RWPE2 (cell line): ENCODE measurements around the gene KCNC1.

ENCODE experiments used
- ATAC-seq: fragments of 200-7000 bp; cut with Tn5 transposase; 3 replicates; pipeline ENCODE4 v1.9.1; 2021; ENCODE audit warnings: low read depth
- DNase-seq: peaks from one replicate; pipeline ENCODE4 v3.0.0-alpha.2; 2020; ENCODE audit warnings: low spot score
- H3K27ac ChIP-seq: fragments of 450-650 bp; 2 replicates; pipeline ENCODE4 v1.5.1; 2017; ENCODE audit warnings: mild to moderate bottlenecking; ENCODE audit not compliant: poor library complexity, severe bottlenecking
- H3K27me3 ChIP-seq: fragments of 250-450 bp; sonication (Bioruptor Pico); 2 replicates; pipeline ENCODE4 v1.5.1; 2021; ENCODE audit warnings: mild to moderate bottlenecking, moderate library complexity; ENCODE audit not compliant: insufficient read depth, poor library complexity, severe bottlenecking
- H3K36me3 ChIP-seq: fragments of 250-450 bp; sonication (Bioruptor Pico); 2 replicates; pipeline ENCODE4 v1.5.1; 2020; ENCODE audit warnings: low read depth, mild to moderate bottlenecking, moderate library complexity
- H3K4me1 ChIP-seq: fragments of 250-450 bp; sonication (Bioruptor Pico); 2 replicates; pipeline ENCODE4 v1.5.1; 2021; ENCODE audit warnings: mild to moderate bottlenecking, moderate library complexity; ENCODE audit not compliant: insufficient read depth, poor library complexity, severe bottlenecking
- H3K4me3 ChIP-seq: fragments of 250-450 bp; sonication (Bioruptor Pico); 2 replicates; pipeline ENCODE4 v1.5.1; 2021; ENCODE audit warnings: mild to moderate bottlenecking, moderate library complexity; ENCODE audit not compliant: severe bottlenecking
- H3K9me3 ChIP-seq: fragments of 250-450 bp; sonication (Bioruptor Pico); 2 replicates; pipeline ENCODE4 v1.5.1; 2021; ENCODE audit warnings: mild to moderate bottlenecking, moderate library complexity; ENCODE audit not compliant: severe bottlenecking
- CTCF ChIP-seq: fragments of 450-650 bp; IDR thresholded peaks from one replicate; pipeline ENCODE4 v1.5.1; 2017; ENCODE audit warnings: mild to moderate bottlenecking, moderate library complexity; ENCODE audit not compliant: poor library complexity, severe bottlenecking

The KCNC1 gene

DNA sequence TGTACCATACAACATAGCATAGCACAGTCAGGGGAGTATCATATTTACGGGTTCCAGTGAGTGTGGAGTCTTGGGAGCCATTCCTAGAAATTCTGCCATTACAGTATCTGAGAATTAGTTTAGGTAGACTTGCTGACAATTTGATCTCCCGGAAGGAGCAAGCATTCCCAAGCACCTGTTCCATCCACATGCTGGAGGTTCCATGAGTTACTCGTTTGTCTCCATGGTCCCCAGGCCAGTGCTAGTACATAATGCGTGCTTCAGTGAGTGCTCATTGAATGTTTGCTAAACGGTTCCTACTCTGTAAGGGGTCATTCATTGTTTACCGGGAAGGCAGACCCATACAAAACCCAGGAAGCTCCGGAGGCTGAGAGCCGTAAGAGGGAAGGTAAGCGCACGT, 42.6 kb upstream of the KCNC1 start:
- H3K27me3 ChIP-seq, result peaks cover 74% of the 10 kb centered on the region
- no peak for TF ChIP-seq CTCF

GRCh38 chr11:17692931-17693330, 41.6 kb upstream of the KCNC1 start:
- Histone ChIP-seq H3K9me3 (no peaks in the 10 kb centered on the region), H3K27ac (no peak overlapping the region), H3K36me3 (no peaks in the 10 kb centered on the region), H3K4me3 (no peak overlapping the region), H3K27me3 (peaks cover 84% of the 10 kb centered on the region), H3K4me1 (no peaks in the 10 kb centered on the region)
- no peak for DNase-seq
- no peak for TF ChIP-seq CTCF
- ATAC-seq, result no peak

More for the DNA sequence above, 42.6 kb upstream of the KCNC1 start:
- Histone ChIP-seq H3K4me1 (no peaks in the 10 kb centered on the region), H3K36me3 (no peaks in the 10 kb centered on the region), H3K27ac (no peak overlapping the region), H3K9me3 (no peaks in the 10 kb centered on the region), H3K4me3 (no peak overlapping the region)
- ATAC-seq (no peak), DNase-seq (no peak)

GRCh38 chr11:17693531-17693930, 41.0 kb upstream of the KCNC1 start:
- no peak overlapping the region for H3K4me3 ChIP-seq
- DNase-seq (no peak), ATAC-seq (no peak)
- no peak for TF ChIP-seq CTCF
- no peaks in the 10 kb centered on the region for H3K9me3 ChIP-seq
- no peak overlapping the region for H3K27ac ChIP-seq
- no peaks in the 10 kb centered on the region for H3K4me1 ChIP-seq
- no peaks in the 10 kb centered on the region for H3K36me3 ChIP-seq
- peaks cover 86% of the 10 kb centered on the region for H3K27me3 ChIP-seq

- no peak overlapping the region for H3K27ac ChIP-seq
- H3K9me3 ChIP-seq, result no peaks in the 10 kb centered on the region
- peaks cover 86% of the 10 kb centered on the region for H3K27me3 ChIP-seq
- no peaks in the 10 kb centered on the region for H3K36me3 ChIP-seq
- no peak overlapping the region for H3K4me3 ChIP-seq
- ATAC-seq (no peak), DNase-seq (no peak)
- no peaks in the 10 kb centered on the region for H3K4me1 ChIP-seq
- TF ChIP-seq CTCF, result no peak
Observed at GRCh38 chr11:17694494-17695110, 40.0 kb upstream of the KCNC1 start.

DNA sequence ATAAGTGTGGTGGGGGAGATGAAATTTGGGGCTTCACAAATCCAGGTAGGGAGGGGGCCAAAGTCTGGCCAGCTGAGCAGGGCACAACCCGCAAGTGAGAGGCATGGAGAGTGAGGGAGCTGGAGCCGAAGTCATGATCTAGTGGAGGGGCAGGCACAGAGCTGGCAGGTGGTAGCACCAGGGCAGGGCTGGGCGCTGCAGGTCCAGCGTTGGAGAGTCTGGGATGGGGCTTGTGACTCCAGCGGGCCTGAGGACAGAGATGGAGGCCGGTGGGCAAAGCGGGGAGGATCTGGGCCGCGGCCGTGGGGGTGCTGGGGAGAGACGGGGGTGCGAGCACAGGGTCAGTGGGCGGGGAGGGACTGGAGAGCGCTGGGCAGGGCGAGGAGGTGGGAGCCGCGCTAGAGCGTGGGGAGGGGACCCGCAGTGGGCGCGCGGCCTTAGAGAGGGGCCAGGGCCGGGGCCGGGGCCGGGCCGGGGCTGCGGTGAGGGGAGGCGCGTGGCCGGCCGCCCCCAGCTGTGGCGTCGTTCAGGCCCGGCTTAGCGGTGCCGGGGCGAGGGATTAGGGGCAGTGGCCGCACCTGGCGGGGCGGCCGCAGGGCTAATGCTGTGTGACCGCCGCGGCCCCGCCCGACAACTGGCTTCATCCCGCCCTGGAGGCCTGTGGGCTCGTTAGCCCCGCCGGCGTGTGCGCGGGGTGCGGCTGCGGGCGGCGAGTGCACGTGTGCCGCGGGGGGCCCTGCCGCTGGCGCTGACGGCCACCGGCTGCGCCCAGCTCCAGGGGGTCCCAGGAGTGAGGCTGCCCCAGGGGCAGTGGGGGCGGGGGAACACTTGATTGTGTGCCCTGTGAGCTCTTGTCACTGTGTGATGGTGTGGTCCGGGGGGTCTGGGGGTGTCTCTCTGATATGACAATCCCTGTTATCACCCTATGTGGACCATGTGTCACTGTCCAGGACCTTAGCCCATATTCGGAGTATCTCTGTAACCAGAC, 38.8 kb upstream of the KCNC1 start:
- Histone ChIP-seq H3K36me3 (no peaks in the 10 kb centered on the region), H3K4me1 (no peaks in the 10 kb centered on the region), H3K27ac (no peak overlapping the region), H3K4me3 (no peak overlapping the region), H3K27me3 (peaks cover 74% of the 10 kb centered on the region), H3K9me3 (no peaks in the 10 kb centered on the region)
- no peak for DNase-seq
- TF ChIP-seq CTCF, result no peak
- 0 out of 3 replicates have a peak, but pooled peaks have one; percentile 24 for ATAC-seq
